Measurements from ENCODE around the gene L3MBTL4. TPM values are rescaled to one million over a fixed set of nuclear protein-coding genes. Genes with fewer than 3 reads are reported as not detected.

The L3MBTL4 gene
- total and polyA plus RNA-seq, 9 of the 15 experiments (the other 6 are each of a cell fraction or from before 2014, with no cell fraction given), result not detected

DNA sequence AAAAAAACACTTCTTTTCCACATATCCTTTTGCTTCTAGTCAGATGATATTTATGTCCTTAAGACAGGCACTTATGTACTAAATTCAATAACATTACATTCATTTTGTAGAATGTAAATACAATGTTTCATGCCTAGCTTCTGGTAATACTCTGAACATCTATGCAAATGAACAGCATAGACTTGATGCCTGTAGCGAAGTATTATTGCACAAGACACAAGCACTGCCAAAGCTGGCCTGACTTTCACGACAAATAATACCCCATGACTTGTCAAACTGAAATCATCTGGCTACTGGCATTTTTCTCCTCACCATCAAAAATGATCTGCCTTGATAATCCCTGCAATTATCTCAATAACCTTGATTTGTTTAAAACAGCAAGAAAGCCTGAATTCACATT, 101.3 kb downstream of the L3MBTL4 start:
- Histone ChIP-seq H2AFZ (ENCODE audit: low read depth, low read length) (no peak overlapping the region), H3K9ac (ENCODE audit: insufficient read depth in 1 of 2, low read depth in 2 of 2, low read length in 2 of 2) (no peak overlapping the region), H3K79me2 (ENCODE audit: control insufficient read depth, insufficient read depth, low read length) (no peaks in the 10 kb centered on the region), H3K9me3 (replicated peaks; ENCODE audit: control insufficient read depth, insufficient read depth, low read depth, low read length) (0 out of 2 replicates have a peak, but pooled peaks cover 1% of the 10 kb centered on the region), H3K4me3 (no peak overlapping the region), H3K4me1 (replicated peaks in 1 of 2; ENCODE audit: control insufficient read depth in 2 of 2, insufficient read depth in 2 of 2, low read length in 2 of 2) (no peaks in the 10 kb centered on the region), H3K27ac (ENCODE audit: extremely low read depth, low read depth, low read length) (no peak overlapping the region), H4K20me1 (replicated peaks; ENCODE audit: control insufficient read depth, insufficient read depth, low read length) (no peaks in the 10 kb centered on the region), H3K27me3 (ENCODE audit: control insufficient read depth in 2 of 2, insufficient read depth in 2 of 2, low read length in 2 of 2) (no peaks in the 10 kb centered on the region), H3K9me1 (ENCODE audit: control insufficient read depth, insufficient read depth, low read length) (no peaks in the 10 kb centered on the region), H3K4me2 (ENCODE audit: insufficient read depth, low read length) (no peak overlapping the region), H3K36me3 (ENCODE audit: control insufficient read depth, insufficient read depth, low read length) (no peaks in the 10 kb centered on the region)
- no peak for DNase-seq (ENCODE audit: extremely low read depth in 1 of 4, low spot score in 3 of 4)
- POLR2A ChIA-PET, result no interaction called here
- WGBS (ENCODE audit: insufficient coverage, low coverage, missing lambda C conversion rate), result 0% methylated on average over 2 of the region's 2 CpGs
- no TSS peak for BruUV-seq (replicated peaks)
- CTCF ChIA-PET (ENCODE audit: low intra/inter-chr PET ratio), result no interaction called here
- in situ Hi-C loops (cut with MboI) (no loop called here), intact Hi-C loops (cut with micrococcal nuclease) (no loop called here)
- ATAC-seq, result no peak
- TF ChIP-seq CSDE1 (IDR thresholded peaks at IDR 0.05) (no peak), CAMTA2 (CRISPR knock-in tag; conservative IDR thresholded peaks at IDR 0.05) (no peak), ZNF124 (CRISPR knock-in tag; IDR thresholded peaks at IDR 0.05) (no peak), MTA1 (IDR thresholded peaks at IDR 0.05; ENCODE audit: borderline replicate concordance) (no peak)
- no peak for FAIRE-seq

DNA sequence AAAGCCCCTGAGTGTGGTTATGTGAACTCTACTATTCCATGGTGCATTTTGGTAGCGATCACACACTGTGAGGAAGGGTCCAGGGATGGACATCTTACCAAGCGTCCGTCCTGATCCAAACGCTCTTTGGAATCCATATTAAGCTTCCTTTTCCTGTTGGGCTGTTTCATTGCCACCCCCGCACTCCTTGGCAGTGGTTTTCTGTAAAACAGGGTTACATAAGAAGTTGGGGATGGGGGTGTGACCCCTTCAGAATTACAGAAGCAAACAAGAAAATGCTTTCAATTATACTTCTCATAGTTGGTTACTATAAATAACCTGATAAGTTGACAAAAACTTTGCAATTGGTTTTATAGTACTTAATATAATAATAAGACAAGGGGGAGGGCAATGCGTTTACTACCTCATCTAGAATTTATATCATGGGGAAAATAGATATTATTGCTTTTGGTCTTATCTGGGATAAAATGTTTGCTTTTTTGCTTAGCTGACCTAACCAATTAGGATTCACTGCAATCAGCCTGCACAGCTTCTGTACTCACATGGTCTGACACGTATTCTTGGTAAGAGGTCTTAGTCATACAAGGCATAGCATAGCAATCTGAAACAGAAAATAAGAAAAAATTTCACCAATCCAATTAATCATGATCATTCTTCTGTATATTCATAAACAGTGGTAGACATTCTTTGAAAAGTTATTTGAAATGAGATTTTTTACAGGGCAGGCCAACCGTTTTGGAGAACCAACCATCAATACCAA, 103.1 kb downstream of the L3MBTL4 start:
- DNase-seq (ENCODE audit: extremely low read depth in 1 of 4, low spot score in 3 of 4), result no peak
- Histone ChIP-seq H4K20me1 (replicated peaks; ENCODE audit: control insufficient read depth, insufficient read depth, low read length) (no peaks in the 10 kb centered on the region), H3K27ac (ENCODE audit: extremely low read depth, low read depth, low read length) (no peak overlapping the region), H3K79me2 (ENCODE audit: control insufficient read depth, insufficient read depth, low read length) (no peaks in the 10 kb centered on the region), H2AFZ (ENCODE audit: low read depth, low read length) (no peak overlapping the region), H3K4me1 (replicated peaks in 1 of 2; ENCODE audit: control insufficient read depth in 2 of 2, insufficient read depth in 2 of 2, low read length in 2 of 2) (no peaks in the 10 kb centered on the region), H3K4me3 (no peak overlapping the region), H3K4me2 (ENCODE audit: insufficient read depth, low read length) (no peak overlapping the region), H3K9me1 (ENCODE audit: control insufficient read depth, insufficient read depth, low read length) (no peaks in the 10 kb centered on the region), H3K27me3 (ENCODE audit: control insufficient read depth in 2 of 2, insufficient read depth in 2 of 2, low read length in 2 of 2) (no peaks in the 10 kb centered on the region), H3K9ac (ENCODE audit: insufficient read depth in 1 of 2, low read depth in 2 of 2, low read length in 2 of 2) (no peak overlapping the region), H3K9me3 (replicated peaks; ENCODE audit: control insufficient read depth, insufficient read depth, low read depth, low read length) (0 out of 2 replicates have a peak, but pooled peaks cover 3% of the 10 kb centered on the region), H3K36me3 (ENCODE audit: control insufficient read depth, insufficient read depth, low read length) (no peaks in the 10 kb centered on the region)
- CTCF ChIA-PET (ENCODE audit: low intra/inter-chr PET ratio), result no interaction called here
- no peak for ATAC-seq
- WGBS (ENCODE audit: insufficient coverage, low coverage, missing lambda C conversion rate), result under 1% methylated on average over 8 of the region's 8 CpGs
- no TSS peak for BruUV-seq (replicated peaks)
- intact Hi-C loops (cut with micrococcal nuclease), result no loop called here
- POLR2A ChIA-PET, result no interaction called here
- in situ Hi-C loops (cut with MboI), result no loop called here
- TF ChIP-seq TEAD4 (IDR thresholded peaks at IDR 0.05; ENCODE audit: low read length), result no peak
- no peak for TF ChIP-seq TEAD4 (CRISPR knock-in tag; IDR thresholded peaks at IDR 0.05; ENCODE audit: borderline replicate concordance)
- TF ChIP-seq, protein P1, sequence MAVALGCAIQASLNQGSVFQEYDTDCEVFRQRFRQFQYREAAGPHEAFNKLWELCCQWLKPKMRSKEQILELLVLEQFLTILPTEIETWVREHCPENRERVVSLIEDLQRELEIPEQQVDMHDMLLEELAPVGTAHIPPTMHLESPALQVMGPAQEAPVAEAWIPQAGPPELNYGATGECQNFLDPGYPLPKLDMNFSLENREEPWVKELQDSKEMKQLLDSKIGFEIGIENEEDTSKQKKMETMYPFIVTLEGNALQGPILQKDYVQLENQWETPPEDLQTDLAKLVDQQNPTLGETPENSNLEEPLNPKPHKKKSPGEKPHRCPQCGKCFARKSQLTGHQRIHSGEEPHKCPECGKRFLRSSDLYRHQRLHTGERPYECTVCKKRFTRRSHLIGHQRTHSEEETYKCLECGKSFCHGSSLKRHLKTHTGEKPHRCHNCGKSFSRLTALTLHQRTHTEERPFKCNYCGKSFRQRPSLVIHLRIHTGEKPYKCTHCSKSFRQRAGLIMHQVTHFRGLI (CRISPR knock-in tag; IDR thresholded peaks at IDR 0.05), result no peak
- no peak for FAIRE-seq

Data from K562 (cell line).